ENCODE results near the gene FAM90A1.
"Not testable (repeated sequence)": the region's sequence is repeated elsewhere in the genome, so short reads cannot be mapped to it uniquely, and the experiment has no call there.

Gene FAM90A1

GRCh38 chr12:8226992-8227731, at the start of gene FAM90A1:
TSS of gene FAM90A1 (minus strand) at chr12:8227618. CDS start at chr12:8224832, 2,786 bp downstream.
- DNase-seq, result peak; percentile 16

- not testable (repeated sequence) for DNase-seq
Observed at GRCh38 chr12:8276397-8276796, 49.0 kb upstream of the FAM90A1 start.

GRCh38 chr12:8266706-8267105, 39.3 kb upstream of the FAM90A1 start:
- DNase-seq, result not testable (repeated sequence)

GRCh38 chr12:8264236-8264635, 36.8 kb upstream of the FAM90A1 start:
- not testable (repeated sequence) for DNase-seq

GRCh38 chr12:8261111-8261554, 33.7 kb upstream of the FAM90A1 start:
- DNase-seq, result not testable (repeated sequence)

- DNase-seq, result not testable (repeated sequence)
Observed at GRCh38 chr12:8256356-8256755, 28.9 kb upstream of the FAM90A1 start.

- DNase-seq, result not testable (repeated sequence)
Observed at GRCh38 chr12:8254705-8255104, 27.3 kb upstream of the FAM90A1 start.

GRCh38 chr12:8252056-8252818, 24.8 kb upstream of the FAM90A1 start:
- not testable (repeated sequence) for DNase-seq

GRCh38 chr12:8251616-8252015, 24.2 kb upstream of the FAM90A1 start:
- not testable (repeated sequence) for DNase-seq

- DNase-seq, result not testable (repeated sequence)
Observed at GRCh38 chr12:8246941-8247535, 19.6 kb upstream of the FAM90A1 start.

- DNase-seq, result not testable (repeated sequence)
Observed at GRCh38 chr12:8243682-8244161, 16.3 kb upstream of the FAM90A1 start.

GRCh38 chr12:8242880-8243681, 15.7 kb upstream of the FAM90A1 start:
- peak; percentile 99 for DNase-seq

GRCh38 chr12:8242622-8242879, 15.1 kb upstream of the FAM90A1 start:
- not testable (repeated sequence) for DNase-seq

- peak; percentile 32 for DNase-seq
Observed at GRCh38 chr12:8241917-8242621, 14.7 kb upstream of the FAM90A1 start.

- DNase-seq, result not testable (repeated sequence)
Observed at GRCh38 chr12:8240340-8241114, 13.1 kb upstream of the FAM90A1 start.

- DNase-seq, result not testable (repeated sequence)
Observed at GRCh38 chr12:8237031-8237430, 9.6 kb upstream of the FAM90A1 start.

- not testable (repeated sequence) for DNase-seq
Observed at GRCh38 chr12:8235316-8236157, 8.1 kb upstream of the FAM90A1 start.

- DNase-seq, result not testable (repeated sequence)
Observed at GRCh38 chr12:8234746-8235145, 7.3 kb upstream of the FAM90A1 start.

- DNase-seq, result not testable (repeated sequence)
Observed at GRCh38 chr12:8233935-8234495, 6.6 kb upstream of the FAM90A1 start.
